Astrocyte of the cerebellum (primary cell): ENCODE measurements around the gene PIEZO1.

ENCODE experiments used
- DNase-seq: peaks from one replicate; pipeline ENCODE4 v3.0.0-alpha.2; 2011; ENCODE audit warnings: low read depth
- H3K4me3 ChIP-seq: 2 replicates; pipeline ENCODE4 v1.5.1; 2011; ENCODE audit warnings: mild to moderate bottlenecking, low read depth, low read length, moderate library complexity
- in situ Hi-C: cut with HindIII; loops from 2 replicates; pipeline ENCODE4 v1.10.0; 2017; ENCODE audit warnings: low sequenced_read_pairs
- TF ChIP-seq, protein P1 (sequence below): IDR thresholded peaks from 2 replicates; pipeline ENCODE4 v1.5.1; 2012; ENCODE audit warnings: low read length, low read depth, moderate library complexity, mild to moderate bottlenecking; ENCODE audit errors: missing control alignments

PIEZO1 gene

DNA sequence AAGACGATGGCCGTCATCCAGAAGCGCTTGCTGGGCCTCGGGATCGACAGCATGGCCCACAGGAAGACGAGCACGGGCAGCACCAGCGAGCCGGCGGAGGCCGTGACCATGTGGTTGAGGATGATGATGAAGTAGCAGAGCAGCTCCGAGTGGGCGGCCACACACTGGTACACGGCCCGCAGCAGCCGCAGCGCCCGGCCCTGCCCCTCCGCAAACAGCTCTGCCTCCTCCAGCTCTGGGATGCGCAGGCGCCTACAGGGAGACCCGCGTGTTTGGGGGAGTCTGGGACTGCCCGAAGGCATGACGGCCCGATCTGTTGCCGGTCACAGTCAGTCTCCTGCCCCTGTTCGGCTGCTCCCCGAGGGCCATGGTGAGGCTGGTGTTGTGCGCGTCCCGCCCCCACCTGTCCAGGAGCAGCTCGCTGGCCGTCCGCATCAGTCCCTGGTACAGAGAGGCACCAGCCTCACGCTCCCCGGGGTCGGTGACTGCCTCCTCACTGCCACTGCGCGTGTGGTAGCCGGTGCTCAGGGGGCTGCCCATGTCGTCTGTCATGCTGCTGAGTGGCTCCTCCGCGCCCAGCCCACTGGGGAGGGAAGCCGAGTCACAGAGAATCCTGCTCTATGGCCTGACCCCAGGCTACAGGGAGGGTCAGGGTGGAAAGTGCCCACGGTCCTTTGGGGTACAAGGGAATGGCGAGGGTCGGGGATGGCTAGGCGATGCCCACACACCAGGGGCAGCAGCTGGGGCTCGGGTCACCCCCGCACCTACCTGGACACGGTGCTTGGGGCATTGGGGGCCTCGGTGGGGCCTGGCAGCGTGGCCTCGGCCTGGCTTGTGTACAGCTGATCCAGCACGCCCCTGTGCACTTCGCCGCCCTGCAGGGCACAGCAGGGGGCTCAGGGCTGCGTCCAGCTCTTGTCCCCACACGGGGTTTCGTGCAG lies 62.9 kb downstream of the PIEZO1 start:
- no peak for DNase-seq
- in situ Hi-C loops, result no loop called here
- TF ChIP-seq, protein P1, sequence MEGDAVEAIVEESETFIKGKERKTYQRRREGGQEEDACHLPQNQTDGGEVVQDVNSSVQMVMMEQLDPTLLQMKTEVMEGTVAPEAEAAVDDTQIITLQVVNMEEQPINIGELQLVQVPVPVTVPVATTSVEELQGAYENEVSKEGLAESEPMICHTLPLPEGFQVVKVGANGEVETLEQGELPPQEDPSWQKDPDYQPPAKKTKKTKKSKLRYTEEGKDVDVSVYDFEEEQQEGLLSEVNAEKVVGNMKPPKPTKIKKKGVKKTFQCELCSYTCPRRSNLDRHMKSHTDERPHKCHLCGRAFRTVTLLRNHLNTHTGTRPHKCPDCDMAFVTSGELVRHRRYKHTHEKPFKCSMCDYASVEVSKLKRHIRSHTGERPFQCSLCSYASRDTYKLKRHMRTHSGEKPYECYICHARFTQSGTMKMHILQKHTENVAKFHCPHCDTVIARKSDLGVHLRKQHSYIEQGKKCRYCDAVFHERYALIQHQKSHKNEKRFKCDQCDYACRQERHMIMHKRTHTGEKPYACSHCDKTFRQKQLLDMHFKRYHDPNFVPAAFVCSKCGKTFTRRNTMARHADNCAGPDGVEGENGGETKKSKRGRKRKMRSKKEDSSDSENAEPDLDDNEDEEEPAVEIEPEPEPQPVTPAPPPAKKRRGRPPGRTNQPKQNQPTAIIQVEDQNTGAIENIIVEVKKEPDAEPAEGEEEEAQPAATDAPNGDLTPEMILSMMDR, result no peak
- H3K4me3 ChIP-seq, result no peak overlapping the region

DNA sequence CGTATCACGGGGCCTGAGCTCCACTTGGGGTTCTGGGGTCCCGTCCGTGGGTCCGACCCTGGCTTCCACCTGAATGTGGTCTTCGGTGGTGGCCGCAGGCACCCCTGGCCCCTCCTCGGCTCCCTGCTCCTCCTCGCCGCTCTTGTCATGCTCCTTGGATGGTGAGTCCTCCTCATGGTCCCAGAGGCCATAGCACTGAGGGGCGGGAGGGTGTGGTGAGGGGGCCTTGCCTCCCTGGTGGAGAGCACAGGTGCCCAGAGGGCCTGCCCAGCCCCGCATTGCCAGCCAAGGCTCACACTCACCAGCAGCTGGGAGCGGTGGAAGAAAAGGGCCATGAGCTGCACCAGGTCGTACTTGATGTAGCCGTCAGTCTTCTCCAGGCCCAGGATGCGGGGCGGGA lies 63.8 kb downstream of the PIEZO1 start:
- DNase-seq, result no peak
- in situ Hi-C loops, result no loop called here
- no peak overlapping the region for H3K4me3 ChIP-seq
- TF ChIP-seq, protein P1, result no peak

DNA sequence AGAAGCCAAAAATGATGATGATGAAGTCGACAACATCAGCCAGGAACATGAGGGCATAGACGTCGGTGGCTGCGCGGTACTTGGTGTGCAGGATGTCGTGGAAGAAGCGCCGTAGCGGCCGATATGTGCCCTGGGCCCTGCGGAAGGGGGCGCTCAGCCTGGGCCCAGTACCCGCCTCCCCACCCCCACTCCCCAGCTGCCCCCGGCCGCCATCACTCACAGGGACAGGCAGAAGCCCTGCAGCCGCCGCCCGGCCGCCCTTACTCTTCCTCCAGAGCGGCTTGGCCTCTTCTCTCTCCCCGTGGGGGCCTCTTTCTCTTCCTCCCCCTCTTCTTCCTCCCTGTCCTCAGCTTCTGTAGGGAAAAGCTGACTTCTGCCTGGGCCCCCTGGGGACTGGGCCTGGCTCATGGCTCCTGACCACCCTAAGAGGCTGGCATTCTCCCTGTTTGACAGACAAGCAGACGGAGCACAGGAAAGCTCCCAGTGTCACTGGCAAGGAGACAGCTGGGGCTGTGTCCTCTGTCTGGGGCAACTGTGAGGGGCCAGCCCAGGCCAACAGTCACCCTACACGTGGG lies 64.5 kb downstream of the PIEZO1 start:
- H3K4me3 ChIP-seq, result no peak overlapping the region
- in situ Hi-C loops, result no loop called here
- no peak for DNase-seq
- TF ChIP-seq, protein P1, result no peak

DNA sequence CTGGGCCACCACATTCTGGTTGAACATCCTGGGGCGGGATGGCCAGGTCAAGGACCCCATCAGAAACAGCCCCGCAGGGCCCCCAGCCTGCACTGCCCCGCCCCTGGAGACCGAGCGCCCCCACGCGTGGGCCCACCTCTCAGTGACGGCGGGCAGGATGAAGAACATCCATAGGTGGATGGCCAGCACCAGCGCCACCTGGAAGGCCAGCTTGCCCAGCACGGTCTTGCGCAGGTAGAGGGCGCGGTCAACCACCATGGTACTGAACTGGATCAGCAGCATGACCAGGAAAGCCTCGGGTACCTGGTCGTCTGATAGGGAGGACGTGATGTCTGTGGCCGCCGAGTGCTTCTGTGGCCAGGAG lies 65.1 kb downstream of the PIEZO1 start:
- TF ChIP-seq, protein P1, result no peak
- in situ Hi-C loops, result no loop called here
- no peak overlapping the region for H3K4me3 ChIP-seq
- DNase-seq, result no peak

DNA sequence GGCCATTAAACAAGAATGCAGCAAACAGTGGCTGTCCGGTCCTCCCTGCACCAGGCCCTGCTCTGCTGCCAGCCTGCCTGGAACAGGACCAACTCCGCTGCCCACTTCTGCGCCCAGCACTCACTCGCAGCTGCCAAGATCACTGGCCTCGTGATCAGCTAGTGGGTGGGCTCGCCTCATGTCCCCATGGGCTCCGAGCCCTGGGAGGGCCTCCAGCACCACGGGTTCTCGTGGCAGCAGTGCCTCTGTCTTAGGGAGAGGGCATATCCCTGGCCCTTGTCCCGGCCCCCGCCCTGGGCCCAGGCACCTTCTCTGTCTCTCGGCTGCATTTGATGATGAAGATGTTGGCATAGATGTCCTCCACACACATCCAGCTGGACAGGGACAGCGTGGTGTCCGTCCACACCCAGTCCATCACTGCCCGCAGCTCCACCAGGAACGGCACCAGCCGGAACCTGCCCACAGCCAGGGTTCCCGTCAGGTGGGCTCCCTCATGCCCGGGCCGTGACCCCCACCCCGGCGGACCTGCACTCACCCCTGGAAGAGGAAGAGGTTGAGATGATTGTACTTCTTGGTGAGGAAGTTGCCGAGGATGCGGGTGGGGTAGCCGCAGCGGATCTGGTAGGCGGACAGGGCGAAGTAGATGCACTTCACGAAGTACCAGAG lies 65.6 kb downstream of the PIEZO1 start:
- DNase-seq, result no peak

DNA sequence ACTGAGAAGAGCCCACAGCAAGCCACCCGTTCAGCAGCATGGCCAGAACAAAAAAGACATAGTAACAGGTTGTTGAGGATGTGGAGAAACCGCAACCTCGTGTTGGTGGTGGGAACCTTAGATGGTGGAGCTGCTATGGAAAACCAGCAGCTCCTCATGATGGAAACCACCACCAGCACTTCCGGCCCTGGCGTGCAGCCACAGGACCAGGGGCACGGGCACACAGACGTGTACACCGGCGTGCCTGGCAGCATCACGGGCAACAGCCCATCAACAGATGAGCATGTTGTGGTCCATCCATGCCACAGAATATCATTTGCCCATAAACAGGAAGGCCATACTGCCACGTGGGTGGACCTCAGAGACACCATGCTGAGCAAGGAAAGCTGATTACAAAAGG lies 66.8 kb downstream of the PIEZO1 start:
- H3K4me3 ChIP-seq, result no peak overlapping the region
- in situ Hi-C loops, result no loop called here

More for the DNA sequence above, 65.6 kb downstream of the PIEZO1 start:
- TF ChIP-seq, protein P1, result no peak
- in situ Hi-C loops, result no loop called here
- H3K4me3 ChIP-seq, result no peak overlapping the region

More for the DNA sequence above, 66.8 kb downstream of the PIEZO1 start:
- TF ChIP-seq, protein P1, result no peak
- no peak for DNase-seq
